ENCODE results near the gene RASGRF1. TPM values are rescaled to one million over a fixed set of nuclear protein-coding genes. Genes with fewer than 3 reads are reported as not detected.

Gene RASGRF1
- total RNA-seq, 1 donor from 2014 or later = not detected

- no peak for DNase-seq (ENCODE audit: extremely low spot score in 2 of 2)
- H3K4me1 ChIP-seq = peaks cover 22% of the 10 kb centered on the region
- H3K4me3 ChIP-seq = no peak overlapping the region
These were observed 151.7 kb downstream of the RASGRF1 start for GRCh38 chr15:78938658-78939488.

GRCh38 chr15:78937132-78937739 is 153.3 kb downstream of the RASGRF1 start:
- H3K4me3 ChIP-seq = no peak overlapping the region
- H3K36me3 ChIP-seq = no peaks in the 10 kb centered on the region
- H3K9me3 ChIP-seq = no peaks in the 10 kb centered on the region
- no peaks in the 10 kb centered on the region for H3K27me3 ChIP-seq
- peak overlapping the region; percentile 15 for H3K27ac ChIP-seq
- DNase-seq (ENCODE audit: extremely low spot score in 2 of 2) = no peak
- TF ChIP-seq POLR2A (IDR thresholded peaks at IDR 0.05) = no peak
- TF ChIP-seq POLR2AphosphoS5 (IDR thresholded peaks at IDR 0.05; ENCODE audit: insufficient read depth in 1 of 2, low read depth in 1 of 2) = no peak
- no peak for TF ChIP-seq CTCF (IDR thresholded peaks at IDR 0.05)
- intact Hi-C loops (cut with DNase I) = no loop called here
- H3K4me1 ChIP-seq = peaks cover 26% of the 10 kb centered on the region

More at GRCh38 chr15:78938658-78939488, 151.7 kb downstream of the RASGRF1 start:
- Histone ChIP-seq H3K9me3 (no peaks in the 10 kb centered on the region), H3K27me3 (no peaks in the 10 kb centered on the region), H3K36me3 (no peaks in the 10 kb centered on the region), H3K27ac (peak overlapping the region; percentile 26)
- intact Hi-C loops (cut with DNase I) = no loop called here
- TF ChIP-seq POLR2A (IDR thresholded peaks at IDR 0.05) = no peak
- no peak for TF ChIP-seq POLR2AphosphoS5 (IDR thresholded peaks at IDR 0.05; ENCODE audit: insufficient read depth in 1 of 2, low read depth in 1 of 2)
- TF ChIP-seq CTCF (IDR thresholded peaks at IDR 0.05) = no peak

- Histone ChIP-seq H3K4me3 (no peak overlapping the region), H3K9me3 (no peaks in the 10 kb centered on the region), H3K27me3 (no peaks in the 10 kb centered on the region), H3K36me3 (no peaks in the 10 kb centered on the region), H3K4me1 (peaks cover 52% of the 10 kb centered on the region), H3K27ac (peak overlapping the region; percentile 51)
- intact Hi-C loops (cut with DNase I) = no loop called here
- TF ChIP-seq POLR2AphosphoS5 (IDR thresholded peaks at IDR 0.05; ENCODE audit: insufficient read depth in 1 of 2, low read depth in 1 of 2) (no peak), POLR2A (IDR thresholded peaks at IDR 0.05) (no peak), CTCF (IDR thresholded peaks at IDR 0.05) (no peak)
- no peak for DNase-seq (ENCODE audit: extremely low spot score in 2 of 2)
These were observed 155.9 kb downstream of the RASGRF1 start for GRCh38 chr15:78934655-78935023.

- DNase-seq (ENCODE audit: extremely low spot score in 2 of 2) = peak in 1 of 2 donors; percentile 88
- peak overlapping the region; percentile 51 for H3K27ac ChIP-seq
- H3K9me3 ChIP-seq = no peaks in the 10 kb centered on the region
- intact Hi-C loops (cut with DNase I) = no loop called here
- peak in 1 of 2 donors; percentile 14 for TF ChIP-seq POLR2AphosphoS5 (IDR thresholded peaks at IDR 0.05; ENCODE audit: insufficient read depth in 1 of 2, low read depth in 1 of 2)
- no peak for TF ChIP-seq CTCF (IDR thresholded peaks at IDR 0.05)
- H3K27me3 ChIP-seq = no peaks in the 10 kb centered on the region
- H3K4me3 ChIP-seq = no peak overlapping the region
- H3K4me1 ChIP-seq = peaks cover 57% of the 10 kb centered on the region
- no peaks in the 10 kb centered on the region for H3K36me3 ChIP-seq
These were observed 156.5 kb downstream of the RASGRF1 start for GRCh38 chr15:78933823-78934654.
